ENCODE data around the gene DKK1. TPM values are rescaled to one million over a fixed set of nuclear protein-coding genes. Genes with fewer than 3 reads are reported as not detected.

The DKK1 gene
- total and polyA plus RNA-seq, 2 of the 13 experiments (the other 11 are each of a cell fraction or from before 2014, with no cell fraction given) = 123 to 262 TPM

GRCh38 chr10:52353960-52354394 lies 39.9 kb downstream of the DKK1 start (continued):
- TF ChIP-seq ARID5B (CRISPR knock-in tag; IDR thresholded peaks at IDR 0.05) (peak; percentile 89), HNF4G (IDR thresholded peaks at IDR 0.05; ENCODE audit: borderline replicate concordance, low read depth, low read length) (peak; percentile 41; the same call in 1 of the 2 replicates), HNF4G (CRISPR knock-in tag; IDR thresholded peaks at IDR 0.05; ENCODE audit: borderline replicate concordance, low read depth) (no peak), HDAC1 (CRISPR knock-in tag; IDR thresholded peaks at IDR 0.05) (peak; percentile 39; the same call in 1 of the 2 replicates), HDAC2 (CRISPR knock-in tag; IDR thresholded peaks at IDR 0.05) (peak; percentile 62; the same call in 1 of the 2 replicates), ZNF549 (CRISPR knock-in tag; IDR thresholded peaks at IDR 0.05) (no peak), NFIC (IDR thresholded peaks at IDR 0.05; ENCODE audit: low read length) (peak; percentile 64; the same call in 1 of the 2 replicates), GATAD2A (CRISPR knock-in tag; IDR thresholded peaks at IDR 0.05) (peak; percentile 75), PBX3 (CRISPR knock-in tag; IDR thresholded peaks at IDR 0.05; ENCODE audit: borderline replicate concordance) (no peak), HOXA5 (CRISPR knock-in tag; IDR thresholded peaks at IDR 0.05) (no peak), ZNF446 (CRISPR knock-in tag; IDR thresholded peaks at IDR 0.05) (no peak), IKZF1 (IDR thresholded peaks at IDR 0.05) (no peak), MNT (IDR thresholded peaks at IDR 0.05) (no peak), ZBTB10 (CRISPR knock-in tag; IDR thresholded peaks at IDR 0.05; ENCODE audit: borderline replicate concordance) (no peak), ZNF292 (CRISPR knock-in tag; IDR thresholded peaks at IDR 0.05; ENCODE audit: borderline replicate concordance, low read depth) (0 out of 2 replicates have a peak, but pooled peaks have one; percentile 47), YY1 (IDR thresholded peaks at IDR 0.05; ENCODE audit: insufficient read depth, insufficient replicate concordance, low read depth, low read length) (peak; percentile 11), ZNF513 (CRISPR knock-in tag; conservative IDR thresholded peaks at IDR 0.05) (no peak), FOXO1 (CRISPR knock-in tag; IDR thresholded peaks at IDR 0.05) (0 out of 2 replicates have a peak, but pooled peaks have one; percentile 25), TEAD2 (CRISPR knock-in tag; IDR thresholded peaks at IDR 0.05) (no peak)

All from HepG2 (cell line).